PC-9 (cell line): ENCODE data around the gene FIGNL2.

Experiments used
- CTCF ChIP-seq: fragments of 200-600 bp; sonication (generic); conservative IDR thresholded peaks from 2 replicates; pipeline ENCODE4 v1.6.1; 2017; ENCODE audit warnings: mixed run types, antibody characterized with exemption, mild to moderate bottlenecking, moderate library complexity
- EZH2 ChIP-seq: fragments of 200-600 bp; sonication (generic); IDR thresholded peaks from 2 replicates; pipeline ENCODE4 v1.8.0; 2017; ENCODE audit warnings: antibody characterized with exemption, low read depth

GRCh38 chr12:51897181-51897580, 48.7 kb upstream of the FIGNL2 start:
- TF ChIP-seq CTCF (no peak), EZH2 (no peak)
